BJ (cell line): ENCODE measurements around the gene RIN1. TPM values are rescaled to one million over a fixed set of nuclear protein-coding genes. Genes with fewer than 3 reads are reported as not detected.
"Not testable (repeated sequence)": the region's sequence is repeated elsewhere in the genome, so short reads cannot be mapped to it uniquely, and the experiment has no call there.

ENCODE experiments used
- CTCF ChIA-PET: fragments of 350-600 bp; formaldehyde crosslinking; extraction: SDS; loops from one replicate; lab custom pipeline; 2021; ENCODE audit warnings: antibody characterized with exemption, inconsistent platforms; lab: Yijun Ruan, JAX
- POLR2A ChIA-PET: fragments of 300-600 bp; sonication (Branson Sonifier 250); formaldehyde crosslinking; extraction: SDS; loops from one replicate; lab custom pipeline; 2021; ENCODE audit warnings: antibody characterized with exemption; lab: Charles Lee
- DNase-seq: peaks from one replicate; pipeline ENCODE4 v3.0.0-alpha.2; 2011; ENCODE audit warnings: low read depth
- H3K27me3 ChIP-seq: 2 replicates; pipeline ENCODE4 v1.6.0; 2011; ENCODE audit warnings: low read length; ENCODE audit not compliant: control insufficient read depth, insufficient read depth
- H3K36me3 ChIP-seq: 2 replicates; pipeline ENCODE4 v1.5.1; 2011; ENCODE audit warnings: low read length; ENCODE audit not compliant: control insufficient read depth, insufficient read depth
- H3K4me3 ChIP-seq: 2 replicates; pipeline ENCODE4 v1.5.1; 2011; ENCODE audit warnings: low read depth, mild to moderate bottlenecking, control low read depth, low read length
- CTCF ChIP-seq: IDR thresholded peaks from 2 replicates; pipeline ENCODE4 v1.5.1; 2011; ENCODE audit warnings: low read depth, mild to moderate bottlenecking, control low read depth, inconsistent platforms, low read length, moderate library complexity; ENCODE audit not compliant: insufficient read depth
- polyA plus RNA-seq: library from polyadenylated mRNA; depleted of rRNA; stranded (reverse); fragments of >200 nt; gene quantifications from 2 replicates; pipeline ENCODE4 v1.2.3, GENCODE V29; 2011

The RIN1 gene
- polyA plus RNA-seq, 1 experiment = 9.2 TPM

DNA sequence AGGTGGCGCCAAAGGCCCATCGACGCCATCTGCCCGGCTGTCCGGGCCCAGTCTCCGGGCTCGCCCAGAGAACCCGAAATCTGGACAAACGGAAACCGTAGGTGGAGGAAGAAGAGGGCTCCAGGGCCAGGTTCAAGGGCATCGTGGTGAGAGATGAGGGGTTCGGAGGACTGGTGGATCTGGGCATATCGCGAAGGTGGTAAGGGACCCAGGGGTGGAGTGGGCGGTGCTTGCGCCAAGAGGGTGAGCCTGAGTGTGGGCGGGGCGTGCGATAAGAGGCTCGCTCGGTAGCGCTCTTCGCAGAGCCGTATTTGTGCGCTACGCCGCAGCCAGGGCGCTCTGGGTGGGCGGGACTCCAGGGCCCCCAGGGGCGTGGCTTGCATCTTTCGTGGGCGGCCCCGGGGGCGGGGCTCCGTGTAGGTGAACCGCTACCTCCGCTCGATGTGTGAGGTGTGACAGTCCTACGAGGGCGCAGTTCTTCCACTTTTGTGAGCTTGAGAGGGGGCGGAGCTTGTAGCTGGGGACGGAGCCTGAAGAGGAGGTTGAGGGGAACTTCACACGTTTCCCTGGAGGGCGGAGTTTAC, 24.2 kb downstream of the RIN1 start:
- H3K4me3 ChIP-seq = peak overlapping the region; percentile 35
- POLR2A ChIA-PET = interaction anchor here (0.7 to 3.8 kb wide), 10 partner anchors 13 to 155 kb away, joined by 3 to 34 read pairs (median 5); partner anchors contain the start of genes PELI3, RIN1 and YIF1A
- CTCF ChIA-PET = interaction anchor here (0.6 to 11.3 kb wide), 29 partner anchors 10 to 175 kb away, joined by 3 to 201 read pairs (median 5); partner anchors contain the start of genes B4GAT1, BRMS1, MRPL11 and NPAS4
- no peaks in the 10 kb centered on the region; the same call in 1 of the 2 replicates for H3K36me3 ChIP-seq
- TF ChIP-seq CTCF = no peak; the same call in 1 of the 2 replicates
- DNase-seq = no peak
- peaks cover 3% of the 10 kb centered on the region; the same call in 1 of the 2 replicates for H3K27me3 ChIP-seq

GRCh38 chr11:66311470-66311964, 24.7 kb downstream of the RIN1 start:
- CTCF ChIA-PET = interaction anchor here (0.7 to 11.3 kb wide), 22 partner anchors 9 to 127 kb away, joined by 3 to 201 read pairs (median 8); partner anchors contain the start of genes B4GAT1, BRMS1, MRPL11 and NPAS4
- TF ChIP-seq CTCF = peak; percentile 96; the same call in 1 of the 2 replicates
- POLR2A ChIA-PET = interaction anchor here (0.8 to 3.8 kb wide), 6 partner anchors 13 to 74 kb away, joined by 3 to 34 read pairs (median 5); partner anchors contain the start of genes RIN1 and YIF1A
- peak overlapping the region; percentile 35 for H3K4me3 ChIP-seq
- no peaks in the 10 kb centered on the region; the same call in 1 of the 2 replicates for H3K36me3 ChIP-seq
- no peak for DNase-seq
- H3K27me3 ChIP-seq = peaks cover 3% of the 10 kb centered on the region; the same call in 1 of the 2 replicates

DNA sequence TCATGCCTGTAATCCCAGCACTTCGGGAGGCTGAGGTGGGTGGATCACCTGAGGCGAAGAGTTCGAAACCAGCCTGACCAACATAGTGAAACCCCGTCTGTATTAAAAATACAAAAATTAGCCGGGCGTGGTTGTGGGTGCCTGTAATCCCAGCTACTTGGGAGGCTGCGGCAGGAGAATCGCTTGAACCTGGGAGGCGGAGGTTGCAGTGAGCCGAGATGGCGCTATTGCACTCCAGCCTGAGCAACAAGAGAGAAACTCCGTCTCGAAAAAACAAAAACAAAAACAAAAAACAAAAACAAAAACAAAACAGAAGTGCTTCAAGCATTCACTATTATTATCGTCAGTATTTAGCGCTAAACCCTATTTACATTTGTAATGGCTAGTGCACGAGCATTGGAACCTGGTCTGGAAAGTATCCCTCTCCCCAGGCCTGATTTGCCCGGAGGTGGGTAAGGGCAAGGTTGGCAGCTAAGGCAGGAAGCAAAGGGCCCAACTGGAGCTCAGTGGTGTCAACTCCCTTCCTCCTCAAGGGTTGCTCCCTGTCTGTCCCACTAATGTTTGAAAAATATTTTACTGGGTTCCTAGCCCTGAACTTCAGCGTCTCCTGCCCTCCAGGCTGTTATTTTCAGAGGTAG, 25.3 kb downstream of the RIN1 start:
- not testable (repeated sequence) for H3K4me3 ChIP-seq, H3K36me3 ChIP-seq, DNase-seq, H3K27me3 ChIP-seq
- ChIA-PET POLR2A (interaction anchor here (1.2 to 3.8 kb wide), 5 partner anchors 14 to 75 kb away, joined by 3 to 34 read pairs (median 6); partner anchors contain the start of genes RIN1 and YIF1A), CTCF (interaction anchor here (0.7 to 11.3 kb wide), 21 partner anchors 9 to 128 kb away, joined by 3 to 201 read pairs (median 8); partner anchors contain the start of genes B4GAT1, BRMS1, MRPL11 and NPAS4)

DNA sequence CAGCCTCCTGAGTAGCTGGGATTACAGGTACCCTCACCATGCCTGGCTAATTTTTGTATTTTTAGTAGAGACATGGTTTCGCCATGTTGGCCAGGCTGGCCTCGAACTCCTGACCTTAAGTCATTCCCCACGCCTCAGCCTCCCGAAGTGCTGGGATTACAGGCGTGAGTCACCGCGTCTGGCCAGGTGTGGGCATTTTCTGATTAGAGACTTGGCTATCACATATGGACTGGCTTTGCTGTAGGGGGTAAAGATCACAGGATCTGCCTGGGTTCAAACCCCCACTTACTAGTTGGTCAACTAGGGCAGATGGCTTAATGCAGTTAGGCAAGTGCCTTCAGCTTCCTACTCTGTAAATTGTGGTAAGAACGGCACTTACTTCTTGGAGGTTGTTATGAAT, 25.9 kb downstream of the RIN1 start:
- Histone ChIP-seq H3K4me3 (no peak overlapping the region), H3K27me3 (peaks cover 3% of the 10 kb centered on the region; the same call in 1 of the 2 replicates), H3K36me3 (no peaks in the 10 kb centered on the region)
- no peak for DNase-seq
- ChIA-PET CTCF (interaction anchor here (1.2 to 11.3 kb wide), 6 partner anchors 16 to 77 kb away, joined by 4 to 201 read pairs (median 58); partner anchors contain the start of genes B4GAT1, BRMS1, RIN1 and TMEM151A), POLR2A (interaction anchor here (0.6 to 1.3 kb wide), 2 partner anchors 22 to 27 kb away, joined by 3 to 5 read pairs; partner anchors contain the start of gene YIF1A)
- no peak for TF ChIP-seq CTCF

DNA sequence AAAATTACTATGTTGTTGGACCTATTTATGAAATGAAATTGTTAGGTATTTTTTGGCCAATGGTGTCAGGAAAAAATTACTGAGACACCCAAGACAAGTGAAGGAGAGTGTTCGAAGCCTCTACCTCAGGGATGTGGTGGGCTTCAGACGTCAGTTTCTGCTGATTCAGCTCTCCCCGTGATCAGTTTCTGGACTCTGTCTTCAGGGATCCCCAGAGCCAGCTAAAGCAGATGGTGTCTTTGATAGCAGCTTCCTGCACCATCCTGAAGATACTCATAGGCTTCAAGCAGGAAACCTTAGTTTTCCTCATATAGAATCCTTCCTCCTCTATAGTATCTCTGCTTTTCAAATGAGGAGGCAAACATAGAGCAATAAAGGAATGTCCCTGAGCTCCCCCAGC, 26.8 kb downstream of the RIN1 start:
- Histone ChIP-seq H3K4me3 (no peak overlapping the region), H3K36me3 (no peaks in the 10 kb centered on the region), H3K27me3 (peaks cover 3% of the 10 kb centered on the region; the same call in 1 of the 2 replicates)
- TF ChIP-seq CTCF = no peak
- POLR2A ChIA-PET = interaction anchor here (0.6 kb wide), 1 partner anchor 26 kb away, joined by 5 read pairs; no protein-coding TSS in a partner anchor
- DNase-seq = no peak
- CTCF ChIA-PET = interaction anchor here (1.2 to 11.3 kb wide), 5 partner anchors 13 to 78 kb away, joined by 4 to 201 read pairs (median 81); partner anchors contain the start of genes BRMS1 and RIN1
